ENCODE measurements around the gene SPTBN1.
A peak's percentile ranks its signal among the peaks of the same experiment; 100 is the strongest.
"Not testable (repeated sequence)": the region's sequence is repeated elsewhere in the genome, so short reads cannot be mapped to it uniquely, and the experiment has no call there.

SPTBN1 gene

GRCh38 chr2:54697934-54698333, 241.8 kb downstream of the SPTBN1 start:
- no peak for DNase-seq

GRCh38 chr2:54698926-54699325, 242.8 kb downstream of the SPTBN1 start:
- DNase-seq, result not testable (repeated sequence)

GRCh38 chr2:54699665-54700064, 243.5 kb downstream of the SPTBN1 start:
- DNase-seq, result no peak

GRCh38 chr2:54701029-54701428, 244.9 kb downstream of the SPTBN1 start:
- no peak for DNase-seq

- no peak for DNase-seq
Measured at GRCh38 chr2:54704238-54704637, 248.1 kb downstream of the SPTBN1 start.

- DNase-seq, result peak in 1 of 51 donors; percentile 53
Measured at GRCh38 chr2:54704688-54705605, 248.8 kb downstream of the SPTBN1 start.

GRCh38 chr2:54706622-54707021, 250.5 kb downstream of the SPTBN1 start:
- no peak for DNase-seq

- DNase-seq, result peak in 19 of 51 donors; percentile 6 to 54 (median 24)
Measured at GRCh38 chr2:54708584-54709335, 252.6 kb downstream of the SPTBN1 start.

- peak in 4 of 51 donors; percentile 9 to 30 (median 12) for DNase-seq
Measured at GRCh38 chr2:54709336-54709809, 253.2 kb downstream of the SPTBN1 start.

GRCh38 chr2:54710216-54710615, 254.1 kb downstream of the SPTBN1 start:
- no peak for DNase-seq

GRCh38 chr2:54712516-54712915, 256.4 kb downstream of the SPTBN1 start:
- no peak for DNase-seq

GRCh38 chr2:54714996-54715395, 258.9 kb downstream of the SPTBN1 start:
- DNase-seq, result no peak

- DNase-seq, result no peak
Measured at GRCh38 chr2:54716375-54716774, 260.2 kb downstream of the SPTBN1 start.

GRCh38 chr2:54720563-54720962, 264.4 kb downstream of the SPTBN1 start:
- no peak for DNase-seq

All from hypothalamus (tissue), 51 donors.